Omental fat pad (tissue), 4 donors: ENCODE results near the gene UBE2L6. TPM values are rescaled to one million over a fixed set of nuclear protein-coding genes. Genes with fewer than 3 reads are reported as not detected.

Experiments used
- ATAC-seq: fragments of 150-250 bp; one replicate; pipeline ENCODE4 v1.9.1; 2016; ENCODE audit warnings: mild to moderate bottlenecking, moderate library complexity; ENCODE audit not compliant: low FRiP score
- DNase-seq: peaks from one replicate; pipeline ENCODE4 v3.0.0-alpha.2; 2019; ENCODE audit warnings: low spot score
- CTCF ChIP-seq, 3 donors: fragments of 450-650 bp; IDR thresholded peaks; one replicate each; pipeline ENCODE4 v1.5.1; 2016 to 2017; ENCODE audit warnings: antibody characterized with exemption in 3 of 3, mild to moderate bottlenecking in 3 of 3, moderate library complexity in 2 of 3
- total RNA-seq, 4 donors: library from RNA; depleted of rRNA; stranded (reverse); fragments of >200 nt; gene quantifications; one replicate each; pipeline ENCODE4 v1.1.0, GENCODE V29; 2016

The UBE2L6 gene
- total RNA-seq, 4 donors from 2014 or later, result 46.5 to 104 (median 52.6) TPM

GRCh38 chr11:57555393-57555792, 12.1 kb downstream of the UBE2L6 start:
- no peak for ATAC-seq
- no peak for DNase-seq
- TF ChIP-seq CTCF (IDR thresholded peaks at IDR 0.05), result no peak

GRCh38 chr11:57552479-57552878, 15.0 kb downstream of the UBE2L6 start:
- DNase-seq, result no peak
- ATAC-seq, result no peak
- no peak for TF ChIP-seq CTCF (IDR thresholded peaks at IDR 0.05)

- no peak for TF ChIP-seq CTCF (IDR thresholded peaks at IDR 0.05)
- ATAC-seq, result no peak
- DNase-seq, result no peak
Measured at GRCh38 chr11:57551941-57552340, 15.5 kb downstream of the UBE2L6 start.

GRCh38 chr11:57549983-57550382, 17.5 kb downstream of the UBE2L6 start:
- ATAC-seq (no peak), DNase-seq (no peak)
- TF ChIP-seq CTCF (IDR thresholded peaks at IDR 0.05), result no peak

- no peak for TF ChIP-seq CTCF (IDR thresholded peaks at IDR 0.05)
- DNase-seq (no peak), ATAC-seq (peak; percentile 11)
Measured at GRCh38 chr11:57547854-57548377, 19.6 kb downstream of the UBE2L6 start.

GRCh38 chr11:57546869-57547475, 20.5 kb downstream of the UBE2L6 start:
- DNase-seq, result no peak
- no peak for TF ChIP-seq CTCF (IDR thresholded peaks at IDR 0.05)

GRCh38 chr11:57546451-57546850, 21.0 kb downstream of the UBE2L6 start:
- ATAC-seq (no peak), DNase-seq (no peak)
- TF ChIP-seq CTCF (IDR thresholded peaks at IDR 0.05), result no peak

More at GRCh38 chr11:57546869-57547475, 20.5 kb downstream of the UBE2L6 start:
- peak; percentile 8 for ATAC-seq
